GM12874 (cell line): Measurements from ENCODE around the gene CARS2.

Experiments used
- CTCF ChIP-seq: IDR thresholded peaks from 2 replicates; pipeline ENCODE4 v1.5.1; 2011; ENCODE audit warnings: low read depth, mild to moderate bottlenecking, control low read depth, low read length, moderate library complexity; ENCODE audit not compliant: insufficient read depth

The CARS2 gene

GRCh38 chr13:110726726-110727125 is 20.8 kb upstream of the CARS2 start:
- TF ChIP-seq CTCF, result no peak

- TF ChIP-seq CTCF, result no peak
Observed at GRCh38 chr13:110723598-110723997, 17.7 kb upstream of the CARS2 start.

GRCh38 chr13:110722971-110723370 is 17.1 kb upstream of the CARS2 start:
- no peak for TF ChIP-seq CTCF

GRCh38 chr13:110719036-110719710 is 13.3 kb upstream of the CARS2 start:
- TF ChIP-seq CTCF, result no peak

- no peak for TF ChIP-seq CTCF
Observed at GRCh38 chr13:110716247-110716515, 10.3 kb upstream of the CARS2 start.

- no peak for TF ChIP-seq CTCF
Observed at GRCh38 chr13:110715395-110716246, 9.7 kb upstream of the CARS2 start.

- TF ChIP-seq CTCF, result no peak
Observed at GRCh38 chr13:110714797-110715394, 9.0 kb upstream of the CARS2 start.
